Fibroblast of upper back skin (primary cell): ENCODE results near the gene FDPS.
"Not testable (repeated sequence)": the region's sequence is repeated elsewhere in the genome, so short reads cannot be mapped to it uniquely, and the experiment has no call there.

ENCODE experiments used
- DNase-seq: peaks from one replicate; pipeline ENCODE4 v3.0.0-alpha.2; 2013

Gene FDPS

DNA sequence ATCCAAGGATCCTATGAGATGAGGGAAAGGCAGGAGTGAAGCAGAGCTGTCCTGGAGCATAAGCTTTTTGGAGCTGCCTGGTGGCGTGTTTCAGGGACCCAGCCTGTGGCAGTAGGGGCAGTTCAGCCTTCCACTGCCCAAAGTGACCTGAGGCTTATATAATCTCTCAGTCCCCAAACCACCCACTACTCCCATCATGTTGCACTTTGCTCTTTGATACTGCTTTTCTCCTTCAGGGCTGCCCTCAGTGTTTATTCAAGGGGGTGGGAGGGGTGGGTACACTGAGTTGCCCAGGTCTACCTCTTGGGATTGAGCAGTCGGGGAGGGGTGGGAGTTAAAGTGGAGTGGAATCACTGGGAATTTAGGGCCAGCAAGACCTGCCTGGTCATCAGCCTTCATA is 22.1 kb upstream of the FDPS start:
- DNase-seq = no peak

- no peak for DNase-seq
Observed at GRCh38 chr1:155287987-155288543, 20.6 kb upstream of the FDPS start.

DNA sequence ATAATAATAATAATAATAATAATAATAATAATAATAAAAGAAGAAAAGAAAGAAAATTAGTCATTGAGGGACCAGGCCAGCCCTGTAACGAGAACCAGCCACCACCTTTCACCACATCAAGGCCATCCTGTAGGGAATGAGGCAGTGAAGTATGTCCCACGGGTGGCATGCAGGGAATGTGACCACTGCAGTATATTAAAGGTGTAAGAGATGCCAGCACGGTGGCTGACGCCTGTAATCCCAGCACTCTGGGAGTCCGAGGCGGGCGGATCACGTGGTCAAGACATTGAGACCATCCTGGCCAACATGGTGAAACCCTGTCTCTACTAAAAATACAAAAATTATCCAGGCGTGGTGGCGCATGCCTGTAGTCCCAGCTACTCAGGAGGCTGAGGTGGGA is 17.7 kb upstream of the FDPS start:
- not testable (repeated sequence) for DNase-seq

GRCh38 chr1:155293086-155293749 is 15.4 kb upstream of the FDPS start:
- no peak for DNase-seq

- DNase-seq = no peak
Observed at GRCh38 chr1:155294520-155295182, 14.0 kb upstream of the FDPS start.

DNA sequence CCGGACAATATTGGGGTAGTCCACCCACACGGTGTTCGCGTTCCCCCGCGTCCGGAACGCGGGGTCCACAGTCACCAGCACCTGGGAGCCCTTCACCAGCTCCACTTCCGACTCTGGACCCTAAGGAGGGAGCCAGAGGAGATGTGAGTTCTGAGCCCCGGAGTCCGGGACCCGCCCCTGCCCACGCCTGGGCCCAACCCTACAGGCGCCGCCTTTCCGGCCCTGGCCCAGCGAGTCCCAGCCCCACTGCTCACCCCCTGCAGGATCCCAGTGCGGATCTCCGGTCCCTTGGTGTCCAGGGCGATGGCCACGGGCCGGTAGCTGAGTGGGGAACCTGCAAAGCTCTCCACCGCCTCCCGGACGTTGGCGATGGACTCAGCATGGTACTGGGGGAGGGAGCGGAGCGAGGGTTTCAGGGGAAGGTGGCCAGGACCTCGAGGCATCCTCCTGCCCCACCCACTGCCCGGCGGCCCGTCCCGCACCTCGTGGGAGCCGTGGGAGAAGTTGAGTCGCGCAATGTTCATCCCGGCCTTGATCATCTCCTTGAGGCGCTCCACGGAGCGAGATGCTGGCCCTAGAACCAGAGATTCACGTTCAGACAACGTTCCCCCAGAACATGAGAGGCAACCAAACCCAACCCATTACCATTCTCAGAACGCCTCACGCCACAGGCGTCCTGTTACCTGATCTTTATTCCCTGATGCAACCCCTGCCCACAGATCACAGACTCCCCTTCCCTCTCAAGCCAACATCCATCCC is 13.3 kb upstream of the FDPS start:
- no peak for DNase-seq

- DNase-seq = no peak
Observed at GRCh38 chr1:155295942-155296267, 12.8 kb upstream of the FDPS start.

DNA sequence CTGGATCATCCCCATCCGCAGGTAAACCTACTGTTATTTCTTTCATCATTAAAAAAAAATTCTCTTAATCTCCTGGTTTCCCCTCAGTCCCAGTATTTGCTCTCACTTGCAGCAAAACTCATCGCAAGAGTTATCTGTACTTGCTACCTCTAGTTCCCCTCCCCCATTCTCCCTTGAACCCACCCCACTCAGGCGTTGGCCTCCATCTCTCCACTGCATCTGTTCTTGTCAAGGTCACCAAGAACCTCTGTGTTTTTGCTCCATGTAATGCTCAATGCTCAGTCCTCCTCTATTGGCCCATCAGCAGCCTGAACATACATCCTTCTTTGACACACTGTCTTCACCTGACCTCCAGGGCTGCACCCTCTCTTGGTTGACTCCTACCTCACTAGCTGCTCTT is 12.0 kb upstream of the FDPS start:
- DNase-seq = no peak

DNA sequence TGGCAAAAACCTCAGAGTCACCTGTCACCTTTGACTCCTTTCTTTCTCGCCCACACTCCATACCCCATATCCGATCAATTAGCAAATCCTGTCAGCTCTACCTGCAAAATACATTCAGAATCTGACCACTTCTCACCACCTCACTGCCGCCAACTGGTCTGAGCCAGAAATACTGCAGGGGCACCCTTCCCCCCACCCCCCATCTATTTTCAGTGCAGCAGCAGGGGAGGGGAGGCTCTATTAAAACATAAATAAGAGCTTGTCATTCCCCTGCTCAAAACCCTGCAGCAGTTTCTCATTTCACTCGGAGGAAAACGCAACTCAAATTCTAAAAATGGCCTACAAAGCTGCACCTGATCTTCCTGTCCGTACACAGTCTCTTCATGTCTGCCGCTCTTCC is 11.3 kb upstream of the FDPS start:
- DNase-seq = no peak

DNA sequence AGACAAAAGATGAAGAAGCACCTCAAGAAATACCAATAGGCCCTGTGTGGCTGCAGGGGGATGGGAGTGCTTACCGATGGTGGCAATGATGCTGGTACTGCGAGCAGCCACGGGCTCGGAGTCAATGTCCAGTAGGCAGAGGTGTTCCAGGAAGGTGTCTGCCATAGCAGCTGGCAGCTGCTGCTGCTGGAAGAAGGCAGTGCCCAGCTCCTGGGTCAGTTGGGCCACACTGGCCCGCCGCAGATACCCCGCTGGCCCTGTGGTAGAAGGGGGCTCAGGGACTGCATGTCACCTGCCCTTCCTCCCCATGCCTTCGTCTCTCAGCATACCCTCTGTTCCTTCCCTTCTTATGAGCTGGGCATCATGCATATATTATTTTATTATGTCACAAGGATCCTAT is 8.6 kb upstream of the FDPS start:
- DNase-seq = no peak

GRCh38 chr1:155300553-155301329 is 7.9 kb upstream of the FDPS start:
- DNase-seq = no peak

DNA sequence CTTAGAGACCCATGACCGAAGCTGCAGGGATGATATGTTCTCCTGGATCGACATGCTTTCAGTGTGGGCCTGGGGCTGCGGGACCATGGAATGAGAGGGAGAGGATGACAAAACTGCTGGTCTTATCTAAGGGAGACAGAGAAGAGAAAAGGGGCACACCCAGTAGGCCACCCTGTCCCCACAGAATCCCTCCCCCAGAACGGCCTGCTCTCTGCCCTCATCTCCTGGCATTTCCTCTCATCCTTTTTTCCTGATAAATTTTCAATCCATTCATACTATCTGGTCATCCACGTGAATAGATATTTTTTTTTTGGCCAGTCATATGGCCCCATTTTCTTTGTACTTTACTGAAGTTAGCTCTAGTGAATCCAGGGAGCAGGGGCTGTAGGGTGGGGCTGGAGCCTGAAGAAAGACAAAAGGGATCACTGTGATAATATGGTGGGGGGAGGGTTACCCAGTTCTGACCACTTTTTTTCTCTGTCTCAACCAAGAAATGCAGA is 7.3 kb upstream of the FDPS start, which contains the start of gene PKLR:
PKLR (minus strand) TSS at position 97 of the 500 bp plus-strand sequence; CDS start at position 54, 43 bp downstream.
- DNase-seq = no peak

DNA sequence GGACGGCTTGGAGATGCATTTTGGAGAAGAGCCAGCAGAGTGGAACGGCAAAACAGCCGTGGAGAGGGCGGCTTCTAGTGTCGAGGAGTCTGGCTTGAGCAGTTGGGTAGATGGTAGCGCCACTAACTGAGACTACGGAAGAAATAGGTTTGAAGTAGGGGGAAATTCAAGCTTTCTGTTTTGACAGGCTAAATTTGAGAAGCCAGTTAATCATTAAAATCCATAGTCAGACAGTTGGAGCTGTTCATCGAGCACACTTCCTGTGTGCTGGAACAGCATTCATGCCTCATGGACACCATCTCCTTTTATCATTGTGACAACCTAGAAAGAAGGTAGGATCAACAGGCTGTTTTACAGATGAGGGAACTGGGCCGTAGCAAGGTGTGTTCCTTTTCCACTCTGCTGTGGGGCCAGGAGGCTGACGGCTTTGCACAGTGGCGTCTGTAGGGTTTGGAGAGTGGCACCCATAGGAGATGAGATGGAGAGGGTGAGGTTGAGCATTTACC is 4.1 kb upstream of the FDPS start:
- no peak for DNase-seq

GRCh38 chr1:155305881-155306391 is 2.7 kb upstream of the FDPS start:
- peak; percentile 41 for DNase-seq

DNA sequence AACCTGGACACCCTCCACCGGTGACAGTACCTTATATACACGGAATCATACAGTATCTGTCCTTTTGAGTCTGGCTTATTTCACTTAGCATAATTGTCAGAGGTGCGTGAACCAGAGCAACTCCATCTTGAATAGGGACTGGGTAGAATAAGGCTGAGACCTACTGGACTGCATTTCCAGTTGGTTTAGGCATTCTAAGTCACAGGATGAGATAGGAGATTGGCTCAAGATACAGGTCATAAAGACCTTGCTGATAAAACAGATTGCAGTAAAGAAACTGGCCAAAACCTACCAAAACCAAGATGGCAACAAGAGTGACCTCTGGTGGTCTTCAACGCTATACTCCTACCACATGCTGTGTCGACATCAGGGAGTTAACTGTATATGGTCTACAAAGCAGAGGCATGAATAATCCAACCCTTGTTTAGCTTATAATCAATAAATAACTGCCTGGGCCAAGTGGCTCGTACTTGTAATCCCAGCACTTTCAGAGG is 1.4 kb upstream of the FDPS start:
- peak; percentile 60 for DNase-seq

GRCh38 chr1:155309423-155310021 is 856 bp downstream of the FDPS start:
- DNase-seq = no peak

GRCh38 chr1:155313261-155313660 is 4.6 kb downstream of the FDPS start:
- no peak for DNase-seq

GRCh38 chr1:155316922-155317321 is 8.3 kb downstream of the FDPS start:
- no peak for DNase-seq

DNA sequence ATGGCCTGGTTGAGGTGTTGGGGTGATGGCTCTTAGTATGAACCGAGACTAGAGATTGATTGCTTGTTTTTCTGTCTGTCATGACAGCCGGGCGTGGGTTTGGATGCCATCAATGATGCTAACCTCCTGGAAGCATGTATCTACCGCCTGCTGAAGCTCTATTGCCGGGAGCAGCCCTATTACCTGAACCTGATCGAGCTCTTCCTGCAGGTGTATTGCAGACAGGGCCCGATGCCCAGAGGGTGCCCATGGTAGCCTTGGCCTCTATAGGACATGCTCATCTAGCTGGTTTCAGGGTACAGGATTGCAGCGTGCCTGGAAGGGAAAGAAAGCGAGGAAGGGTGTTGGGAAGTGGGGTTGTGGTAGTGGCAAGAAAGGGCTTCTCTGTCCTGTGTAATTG is 9.4 kb downstream of the FDPS start:
- DNase-seq = no peak

DNA sequence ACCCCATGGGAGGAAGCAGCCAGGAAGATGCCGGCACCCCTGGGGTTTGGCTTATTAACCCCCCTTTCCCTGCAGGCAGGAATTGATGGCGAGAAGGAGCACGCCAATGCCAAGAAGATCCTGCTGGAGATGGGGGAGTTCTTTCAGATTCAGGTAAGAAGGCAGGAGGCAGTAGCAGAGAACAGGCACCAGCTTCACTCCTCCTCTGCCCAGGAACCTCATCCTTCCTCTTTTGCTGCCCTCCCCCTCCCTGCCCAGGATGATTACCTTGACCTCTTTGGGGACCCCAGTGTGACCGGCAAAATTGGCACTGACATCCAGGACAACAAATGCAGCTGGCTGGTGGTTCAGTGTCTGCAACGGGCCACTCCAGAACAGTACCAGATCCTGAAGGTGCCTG is 10.9 kb downstream of the FDPS start:
- no peak for DNase-seq

- DNase-seq = no peak
Observed at GRCh38 chr1:155320252-155320651, 11.6 kb downstream of the FDPS start.
